CD4-positive, alpha-beta T cell treated with Interleukin-17A for 1 hour (primary cell): ENCODE results near the gene KIAA1328.
"Not testable (repeated sequence)": the region's sequence is repeated elsewhere in the genome, so short reads cannot be mapped to it uniquely, and the experiment has no call there.

Source experiments
- DNase-seq: peaks from one replicate; pipeline ENCODE4 v3.0.0-alpha.2; 2020

Gene KIAA1328

GRCh38 chr18:36826556-36826955, 2.4 kb upstream of the KIAA1328 start:
- DNase-seq = no peak

GRCh38 chr18:36828157-36828629, 734 bp upstream of the KIAA1328 start:
- no peak for DNase-seq

GRCh38 chr18:36829362-36830157, 633 bp downstream of the KIAA1328 start:
- no peak for DNase-seq

GRCh38 chr18:36830158-36830495, 1.2 kb downstream of the KIAA1328 start:
- DNase-seq = no peak

- DNase-seq = no peak
Observed at GRCh38 chr18:36831139-36831538, 2.2 kb downstream of the KIAA1328 start.

GRCh38 chr18:36833120-36833519, 4.2 kb downstream of the KIAA1328 start:
- no peak for DNase-seq

- DNase-seq = no peak
Observed at GRCh38 chr18:36835927-36836326, 7.0 kb downstream of the KIAA1328 start.

- DNase-seq = no peak
Observed at GRCh38 chr18:36839835-36840234, 10.9 kb downstream of the KIAA1328 start.

- no peak for DNase-seq
Observed at GRCh38 chr18:36843199-36843598, 14.3 kb downstream of the KIAA1328 start.

- no peak for DNase-seq
Observed at GRCh38 chr18:36843784-36844183, 14.9 kb downstream of the KIAA1328 start.

GRCh38 chr18:36848609-36849008, 19.7 kb downstream of the KIAA1328 start:
- no peak for DNase-seq

GRCh38 chr18:36849288-36850006, 20.5 kb downstream of the KIAA1328 start:
- DNase-seq = no peak

- DNase-seq = no peak
Observed at GRCh38 chr18:36850527-36851201, 21.7 kb downstream of the KIAA1328 start.

- DNase-seq = no peak
Observed at GRCh38 chr18:36851202-36851590, 22.3 kb downstream of the KIAA1328 start.

- DNase-seq = no peak
Observed at GRCh38 chr18:36856815-36857214, 27.9 kb downstream of the KIAA1328 start.

GRCh38 chr18:36862182-36862581, 33.3 kb downstream of the KIAA1328 start:
- no peak for DNase-seq

- no peak for DNase-seq
Observed at GRCh38 chr18:36867056-36867455, 38.1 kb downstream of the KIAA1328 start.

GRCh38 chr18:36871801-36872200, 42.9 kb downstream of the KIAA1328 start:
- no peak for DNase-seq

- no peak for DNase-seq
Observed at GRCh38 chr18:36872329-36872728, 43.4 kb downstream of the KIAA1328 start.

GRCh38 chr18:36873826-36874225, 44.9 kb downstream of the KIAA1328 start:
- not testable (repeated sequence) for DNase-seq

GRCh38 chr18:36879796-36880195, 50.9 kb downstream of the KIAA1328 start:
- DNase-seq = not testable (repeated sequence)

- no peak for DNase-seq
Observed at GRCh38 chr18:36885981-36886380, 57.1 kb downstream of the KIAA1328 start.

GRCh38 chr18:36887114-36887513, 58.2 kb downstream of the KIAA1328 start:
- no peak for DNase-seq

GRCh38 chr18:36887864-36888263, 58.9 kb downstream of the KIAA1328 start:
- DNase-seq = no peak
